HL-60 (cell line): Measurements from ENCODE around the gene IQCE.
"Not testable (repeated sequence)": the region's sequence is repeated elsewhere in the genome, so short reads cannot be mapped to it uniquely, and the experiment has no call there.

Experiments used
- DNase-seq, 2 experiments: peaks; one replicate each; pipeline ENCODE4 v3.0.0-alpha.2; 2010 to 2020; ENCODE audit warnings: low read depth in 1 of 2, low spot score in 1 of 2
- H3K27ac ChIP-seq: fragments of 250-450 bp; sonication (Bioruptor Pico); replicated peaks from 2 replicates; pipeline ENCODE4 v1.5.1; 2020; ENCODE audit warnings: mild to moderate bottlenecking, moderate library complexity
- H3K27me3 ChIP-seq: fragments of 250-450 bp; sonication (Bioruptor Pico); 2 replicates; pipeline ENCODE4 v1.5.1; 2021; ENCODE audit warnings: mild to moderate bottlenecking, moderate library complexity; ENCODE audit not compliant: insufficient read depth, poor library complexity, severe bottlenecking
- H3K4me3 ChIP-seq: replicated peaks from 2 replicates; pipeline ENCODE4 v1.5.1; 2011; ENCODE audit warnings: mild to moderate bottlenecking, control low read depth, low read length; ENCODE audit not compliant: insufficient read depth
- CTCF ChIP-seq: IDR thresholded peaks from one replicate; pipeline ENCODE4 v1.5.1; 2011; ENCODE audit warnings: low read length, control low read depth, inconsistent platforms; ENCODE audit not compliant: insufficient read depth
- GABPA ChIP-seq: IDR thresholded peaks from 2 replicates; pipeline ENCODE4 v1.6.1; 2012; ENCODE audit warnings: low read depth
- POLR2AphosphoS5 ChIP-seq: IDR thresholded peaks from 2 replicates; pipeline ENCODE4 v1.6.1; 2012; ENCODE audit warnings: low read depth
- REST ChIP-seq: IDR thresholded peaks from 2 replicates; pipeline ENCODE4 v1.6.1; 2012; ENCODE audit warnings: low read depth; ENCODE audit not compliant: insufficient replicate concordance
- SPI1 ChIP-seq: IDR thresholded peaks from 2 replicates; pipeline ENCODE4 v1.6.1; 2012; ENCODE audit warnings: low read depth, mild to moderate bottlenecking, borderline replicate concordance

IQCE gene

GRCh38 chr7:2555121-2556052, 3.4 kb upstream of the IQCE start, which contains the start of gene BRAT1:
TSS of gene BRAT1 (minus strand) at chr7:2555524. CDS start at chr7:2554431, 1,093 bp downstream.
- no peak for TF ChIP-seq GABPA
- peak; percentile 46; the same call in 1 of the 2 replicates for TF ChIP-seq SPI1
- TF ChIP-seq REST = no peak
- peak; percentile 20 for TF ChIP-seq CTCF
- TF ChIP-seq POLR2AphosphoS5 = peak; percentile 90
- H3K4me3 ChIP-seq = peak within 1 kb of the TSS; percentile 75
- no peaks in the 10 kb centered on the region for H3K27me3 ChIP-seq
- peak within 1 kb of the TSS; percentile 100 for H3K27ac ChIP-seq
- peak; percentile 89 to 97 for DNase-seq

GRCh38 chr7:2559283-2559950, 638 bp downstream of the IQCE start:
- DNase-seq = no peak
- H3K4me3 ChIP-seq = peak overlapping the region; percentile 86
- no peaks in the 10 kb centered on the region for H3K27me3 ChIP-seq
- no peak for TF ChIP-seq CTCF
- TF ChIP-seq REST = no peak
- no peak for TF ChIP-seq POLR2AphosphoS5
- no peak for TF ChIP-seq GABPA
- no peak for TF ChIP-seq SPI1
- H3K27ac ChIP-seq = peak overlapping the region; percentile 62

- not testable (repeated sequence) for H3K27me3 ChIP-seq, H3K27ac ChIP-seq, DNase-seq, H3K4me3 ChIP-seq
These were observed 5.2 kb downstream of the IQCE start for GRCh38 chr7:2563955-2564354.

- Histone ChIP-seq H3K4me3 (no peak overlapping the region), H3K27ac (no peak overlapping the region), H3K27me3 (no peaks in the 10 kb centered on the region)
- DNase-seq = no peak
- TF ChIP-seq GABPA (no peak), POLR2AphosphoS5 (no peak), SPI1 (no peak), REST (no peak), CTCF (no peak)
These were observed 6.3 kb downstream of the IQCE start for GRCh38 chr7:2564970-2565540.
